Measurements from ENCODE around the gene FABP2.
"Not testable (repeated sequence)": the region's sequence is repeated elsewhere in the genome, so short reads cannot be mapped to it uniquely, and the experiment has no call there.

The FABP2 gene

GRCh38 chr4:119321921-119322687 is at the start of gene FABP2:
TSS of gene FABP2 (minus strand) at chr4:119322138. CDS start at chr4:119322102, 36 bp downstream.
- TF ChIP-seq, protein P1, sequence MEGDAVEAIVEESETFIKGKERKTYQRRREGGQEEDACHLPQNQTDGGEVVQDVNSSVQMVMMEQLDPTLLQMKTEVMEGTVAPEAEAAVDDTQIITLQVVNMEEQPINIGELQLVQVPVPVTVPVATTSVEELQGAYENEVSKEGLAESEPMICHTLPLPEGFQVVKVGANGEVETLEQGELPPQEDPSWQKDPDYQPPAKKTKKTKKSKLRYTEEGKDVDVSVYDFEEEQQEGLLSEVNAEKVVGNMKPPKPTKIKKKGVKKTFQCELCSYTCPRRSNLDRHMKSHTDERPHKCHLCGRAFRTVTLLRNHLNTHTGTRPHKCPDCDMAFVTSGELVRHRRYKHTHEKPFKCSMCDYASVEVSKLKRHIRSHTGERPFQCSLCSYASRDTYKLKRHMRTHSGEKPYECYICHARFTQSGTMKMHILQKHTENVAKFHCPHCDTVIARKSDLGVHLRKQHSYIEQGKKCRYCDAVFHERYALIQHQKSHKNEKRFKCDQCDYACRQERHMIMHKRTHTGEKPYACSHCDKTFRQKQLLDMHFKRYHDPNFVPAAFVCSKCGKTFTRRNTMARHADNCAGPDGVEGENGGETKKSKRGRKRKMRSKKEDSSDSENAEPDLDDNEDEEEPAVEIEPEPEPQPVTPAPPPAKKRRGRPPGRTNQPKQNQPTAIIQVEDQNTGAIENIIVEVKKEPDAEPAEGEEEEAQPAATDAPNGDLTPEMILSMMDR (conservative IDR thresholded peaks at IDR 0.05; ENCODE audit: low read depth, low read length) = no peak
- DNase-seq (ENCODE audit: low read depth) = no peak
- no peak within 1 kb of the TSS for H3K4me3 ChIP-seq (ENCODE audit: low read depth, low read length)

GRCh38 chr4:119370951-119371683 is 49.2 kb upstream of the FABP2 start:
- DNase-seq (ENCODE audit: low read depth); H3K4me3 ChIP-seq (ENCODE audit: low read depth, low read length): not testable (repeated sequence)

- not testable (repeated sequence) for H3K4me3 ChIP-seq (ENCODE audit: low read depth, low read length)
Measured at GRCh38 chr4:119370392-119370791, 48.5 kb upstream of the FABP2 start.

GRCh38 chr4:119366802-119367201 is 44.9 kb upstream of the FABP2 start:
- not testable (repeated sequence) for DNase-seq (ENCODE audit: low read depth)

More at GRCh38 chr4:119370392-119370791, 48.5 kb upstream of the FABP2 start:
- peak; percentile 76 for DNase-seq (ENCODE audit: low read depth)

DNA sequence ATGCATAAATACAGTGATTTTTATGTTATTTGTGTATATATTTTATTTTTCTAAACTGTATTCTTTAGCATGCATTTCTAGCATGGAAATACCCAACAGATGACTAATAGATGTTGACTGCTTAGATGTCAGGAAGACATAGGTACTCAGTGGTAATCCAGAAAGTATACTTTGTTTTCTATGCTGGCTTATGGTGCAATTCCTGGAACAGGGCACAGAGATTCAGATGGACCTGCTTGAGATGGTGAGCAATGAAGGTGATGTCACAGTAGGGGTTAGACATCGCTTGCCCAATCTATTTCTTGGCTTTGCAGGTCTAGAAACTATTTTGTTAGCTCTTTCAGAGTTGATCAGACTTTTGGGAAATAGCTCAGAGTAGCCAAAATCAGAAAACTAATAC is 42.3 kb upstream of the FABP2 start:
- DNase-seq (ENCODE audit: low read depth); H3K4me3 ChIP-seq (ENCODE audit: low read depth, low read length): not testable (repeated sequence)

More at GRCh38 chr4:119366802-119367201, 44.9 kb upstream of the FABP2 start:
- H3K4me3 ChIP-seq (ENCODE audit: low read depth, low read length) = not testable (repeated sequence)

DNA sequence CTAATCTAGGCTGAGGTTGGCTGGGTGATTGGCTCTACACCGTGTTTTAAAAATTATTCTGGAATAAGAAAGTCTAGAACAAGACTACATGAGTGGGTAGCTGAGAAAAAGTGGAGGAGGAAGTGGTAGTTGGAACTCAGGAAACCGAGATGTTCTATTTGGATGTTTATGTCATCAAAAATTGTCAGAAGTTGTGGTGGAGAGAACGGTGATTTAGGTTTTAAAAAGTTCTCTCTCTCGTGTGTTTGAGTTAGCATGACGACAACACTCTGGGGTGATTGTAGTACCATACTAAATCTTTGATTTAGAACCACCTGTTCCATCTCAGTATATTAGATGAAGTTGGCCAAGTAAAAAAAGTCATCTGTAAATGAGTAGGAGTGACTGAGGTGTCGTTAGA is 41.4 kb upstream of the FABP2 start:
- DNase-seq (ENCODE audit: low read depth); H3K4me3 ChIP-seq (ENCODE audit: low read depth, low read length): not testable (repeated sequence)

DNA sequence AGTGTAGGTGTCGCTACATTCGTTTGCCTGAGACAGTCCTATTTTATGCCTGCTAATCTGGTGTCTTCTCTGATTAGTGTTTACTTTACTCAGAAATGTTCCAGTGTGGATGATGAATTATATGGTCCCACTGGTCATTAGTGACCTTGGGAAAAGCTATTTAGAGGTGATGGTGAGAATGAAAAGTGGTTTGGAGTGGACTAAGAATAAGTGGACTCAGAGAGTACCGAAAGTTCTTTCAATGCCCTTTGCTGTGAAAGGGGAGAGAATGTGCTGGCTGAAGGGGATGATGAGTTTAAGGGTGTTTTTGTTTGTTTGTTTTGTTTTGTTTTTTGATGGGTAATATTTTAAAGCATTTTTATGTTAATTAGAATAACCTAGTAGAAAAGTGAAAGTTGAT is 40.5 kb upstream of the FABP2 start:
- not testable (repeated sequence) for H3K4me3 ChIP-seq (ENCODE audit: low read depth, low read length); DNase-seq (ENCODE audit: low read depth)

DNA sequence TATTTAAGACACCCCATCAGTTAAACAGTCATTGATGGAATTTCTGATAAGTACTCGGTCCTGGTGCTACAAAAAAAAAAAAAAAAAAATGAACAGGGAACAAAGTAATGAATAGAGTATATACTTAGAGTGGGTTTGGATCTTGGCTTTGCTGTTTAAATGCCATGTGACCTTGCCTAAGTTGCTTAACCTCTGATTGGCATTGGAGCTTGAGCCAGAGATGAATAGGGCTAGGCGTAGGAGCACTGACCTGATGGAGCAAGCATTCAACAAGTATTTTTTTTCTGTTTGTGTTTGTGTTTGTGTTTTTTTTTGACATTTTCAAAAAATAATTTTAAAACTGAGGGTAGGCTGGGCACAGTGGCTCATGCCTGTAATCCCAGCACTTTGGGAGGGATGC is 37.9 kb upstream of the FABP2 start:
- DNase-seq (ENCODE audit: low read depth); H3K4me3 ChIP-seq (ENCODE audit: low read depth, low read length): not testable (repeated sequence)

DNA sequence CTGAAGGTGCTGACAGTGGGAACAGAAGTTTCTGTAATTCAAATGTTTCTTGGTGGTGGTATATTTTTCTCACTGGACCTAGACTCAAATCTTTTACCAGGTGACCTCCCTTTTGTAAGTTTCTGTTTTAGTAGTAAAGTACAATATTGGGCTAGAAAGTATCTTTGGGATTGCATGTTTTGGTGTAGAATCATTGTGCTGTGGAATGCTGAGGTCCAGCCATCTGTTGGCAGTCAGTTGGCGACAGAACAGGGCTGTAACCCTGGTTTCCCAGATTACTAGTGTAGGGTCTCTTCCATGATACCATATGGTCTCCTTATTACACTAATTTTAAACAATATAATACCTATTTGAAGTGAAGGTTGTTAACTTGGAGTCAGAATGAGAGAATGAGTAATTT is 34.9 kb upstream of the FABP2 start:
- DNase-seq (ENCODE audit: low read depth) = peak; percentile 17
- H3K4me3 ChIP-seq (ENCODE audit: low read depth, low read length) = not testable (repeated sequence)

DNA sequence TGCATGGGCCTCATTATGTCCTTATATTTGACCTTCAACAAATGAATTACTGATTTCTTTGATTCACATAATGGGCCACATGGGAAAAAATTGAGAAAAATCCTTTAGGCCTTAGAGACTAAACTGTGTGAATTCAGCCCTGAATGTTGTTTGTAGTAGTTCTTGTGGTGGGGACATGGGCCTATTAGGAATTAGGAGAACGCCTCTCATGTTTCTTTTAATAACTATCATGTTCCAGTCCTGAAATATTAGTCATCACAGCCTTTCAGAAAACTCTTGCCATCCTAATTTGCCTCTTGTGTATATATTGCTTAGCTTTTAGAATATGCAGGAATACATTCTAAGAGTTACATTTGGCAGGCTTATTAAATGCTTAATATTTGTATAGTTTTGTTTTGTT is 34.1 kb upstream of the FABP2 start:
- not testable (repeated sequence) for H3K4me3 ChIP-seq (ENCODE audit: low read depth, low read length)
- peak; percentile 28 for DNase-seq (ENCODE audit: low read depth)

GRCh38 chr4:119353364-119353763 is 31.4 kb upstream of the FABP2 start:
- not testable (repeated sequence) for DNase-seq (ENCODE audit: low read depth); H3K4me3 ChIP-seq (ENCODE audit: low read depth, low read length)

GRCh38 chr4:119348169-119348568 is 26.2 kb upstream of the FABP2 start:
- not testable (repeated sequence) for H3K4me3 ChIP-seq (ENCODE audit: low read depth, low read length); DNase-seq (ENCODE audit: low read depth)

DNA sequence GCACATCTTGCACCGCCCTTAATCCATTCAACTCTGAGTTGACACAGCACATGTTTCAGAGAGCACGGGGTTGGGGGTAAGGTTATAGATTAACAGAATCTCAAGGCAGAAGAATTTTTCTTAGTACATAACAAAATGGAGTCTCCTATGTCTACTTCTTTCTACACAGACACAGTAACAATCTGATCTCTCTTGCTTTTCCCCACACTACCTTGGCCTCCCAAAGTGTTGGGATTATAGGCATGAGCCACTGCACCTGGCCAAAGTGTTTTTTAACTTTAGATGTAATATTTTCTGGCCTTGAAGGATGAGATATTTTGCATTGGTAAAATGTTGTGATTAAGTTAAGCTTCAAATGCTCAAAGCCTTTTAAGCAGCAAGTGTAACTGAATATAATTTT is 21.4 kb upstream of the FABP2 start:
- not testable (repeated sequence) for H3K4me3 ChIP-seq (ENCODE audit: low read depth, low read length); DNase-seq (ENCODE audit: low read depth)

DNA sequence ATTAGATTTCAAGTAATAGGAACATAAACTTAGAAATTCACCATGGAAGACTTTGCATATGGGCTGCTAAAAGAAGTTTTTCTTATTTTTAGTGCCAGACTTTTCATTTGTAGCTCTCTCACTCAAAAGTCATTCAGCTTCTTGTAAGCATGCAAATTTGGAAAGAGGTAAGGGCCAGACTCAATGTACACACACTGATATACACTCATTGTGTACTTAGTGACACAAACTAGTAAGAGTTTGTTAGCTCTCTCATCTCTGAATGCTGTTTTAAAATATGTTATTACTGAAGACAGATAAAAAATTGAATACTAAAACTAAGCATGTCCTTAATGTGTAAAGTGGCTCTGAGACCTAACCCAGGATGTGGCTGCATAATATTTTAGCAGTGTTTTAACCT is 18.0 kb upstream of the FABP2 start:
- DNase-seq (ENCODE audit: low read depth); H3K4me3 ChIP-seq (ENCODE audit: low read depth, low read length): not testable (repeated sequence)
